Caco-2 (cell line): ENCODE measurements around the gene ADCY9. TPM values are rescaled to one million over a fixed set of nuclear protein-coding genes. Genes with fewer than 3 reads are reported as not detected.

Experiments
- BruUV-seq: library from RNA; stranded (reverse); fragments of 400-500 nt; replicated peaks from 2 replicates; lab custom pipeline; 2021; lab: Mats Ljungman, UMichigan
- CTCF ChIA-PET: fragments of 300-600 bp; sonication (Branson Sonifier 250); formaldehyde crosslinking; loops from one replicate; lab custom pipeline; 2022; ENCODE audit warnings: antibody characterized with exemption; lab: Charles Lee
- POLR2A ChIA-PET: fragments of 300-600 bp; sonication (Branson Sonifier 250); formaldehyde crosslinking; loops from one replicate; lab custom pipeline; 2022; ENCODE audit warnings: antibody characterized with exemption; lab: Charles Lee
- DNase-seq, 2 experiments: peaks; one replicate each; pipeline versions ENCODE4 v3.0.0 to v3.0.0-alpha.2; 2020 to 2022
- H3K27me3 ChIP-seq: replicated peaks from 2 replicates; pipeline ENCODE4 v1.6.0; 2011; ENCODE audit warnings: low read length; ENCODE audit not compliant: control insufficient read depth, insufficient read depth
- H3K36me3 ChIP-seq: 2 replicates; pipeline ENCODE4 v1.5.1; 2011; ENCODE audit warnings: low read length; ENCODE audit not compliant: control insufficient read depth, insufficient read depth
- H3K4me1 ChIP-seq: fragments of 250-450 bp; sonication (Bioruptor Pico); 2 replicates; pipeline ENCODE4 v1.5.1; 2020; ENCODE audit warnings: mild to moderate bottlenecking
- H3K4me3 ChIP-seq: 2 replicates; pipeline ENCODE4 v1.5.1; 2011; ENCODE audit warnings: low read depth, mild to moderate bottlenecking, control low read depth, low read length
- H3K9me3 ChIP-seq: fragments of 250-450 bp; sonication (Bioruptor Pico); 2 replicates; pipeline ENCODE4 v1.5.1; 2020; ENCODE audit warnings: mild to moderate bottlenecking, moderate library complexity
- H3K27ac Mint-ChIP-seq: one replicate; pipeline ENCODE4 v1.8.0; 2022; ENCODE audit warnings: mixed read lengths; ENCODE audit not compliant: unreplicated experiment
- H3K27me3 Mint-ChIP-seq: one replicate; pipeline ENCODE4 v1.8.0; 2022; ENCODE audit warnings: mixed read lengths; ENCODE audit not compliant: insufficient read depth, unreplicated experiment
- H3K36me3 Mint-ChIP-seq: one replicate; pipeline ENCODE4 v1.8.0; 2022; ENCODE audit warnings: mild to moderate bottlenecking, mixed read lengths; ENCODE audit not compliant: insufficient read depth, unreplicated experiment
- H3K4me1 Mint-ChIP-seq: one replicate; pipeline ENCODE4 v1.8.0; 2022; ENCODE audit warnings: low read depth, mixed read lengths; ENCODE audit not compliant: unreplicated experiment
- H3K4me3 Mint-ChIP-seq: one replicate; pipeline ENCODE4 v1.8.0; 2022; ENCODE audit warnings: mild to moderate bottlenecking, moderate library complexity, mixed read lengths; ENCODE audit not compliant: unreplicated experiment
- H3K9me3 Mint-ChIP-seq: one replicate; pipeline ENCODE4 v1.8.0; 2022; ENCODE audit warnings: mixed read lengths; ENCODE audit not compliant: unreplicated experiment
- intact Hi-C: fragments of 100-400 bp; cut with micrococcal nuclease; formaldehyde crosslinking; loops from one replicate; pipeline ENCODE4 v1.10.0; 2022; ENCODE audit not compliant: unreplicated experiment
- total RNA-seq: library from RNA; stranded (reverse); gene quantifications from 2 replicates; pipeline ENCODE4 v1.2.3, GENCODE V29; 2022
- TF ChIP-seq, protein P1 (sequence below), 2 experiments: fragments of 200-600 bp in 1 of 2; IDR thresholded peaks; 1 replicate in 1 of 2; 2 replicates in 1 of 2; pipeline versions ENCODE4 v1.5.1 to v1.8.0; 2011 to 2022; ENCODE audit warnings: antibody characterized with exemption in 1 of 2, control low read depth in 1 of 2, inconsistent platforms in 1 of 2, low read depth in 1 of 2, low read length in 1 of 2, mild to moderate bottlenecking in 1 of 2, moderate library complexity in 1 of 2; ENCODE audit not compliant: insufficient read depth in 1 of 2, severe bottlenecking in 1 of 2, unreplicated experiment in 1 of 2

ADCY9 gene
- total RNA-seq, 1 experiment from 2014 or later, result 11.5 TPM

- Mint-ChIP-seq H3K36me3 (no peaks in the 10 kb centered on the region), H3K9me3 (no peaks in the 10 kb centered on the region), H3K4me3 (no peak overlapping the region), H3K4me1 (peaks cover 7% of the 10 kb centered on the region), H3K27me3 (no peaks in the 10 kb centered on the region), H3K27ac (no peak overlapping the region)
- H3K4me3 ChIP-seq, result no peak overlapping the region
- H3K36me3 ChIP-seq, result no peaks in the 10 kb centered on the region
- TF ChIP-seq, protein P1, sequence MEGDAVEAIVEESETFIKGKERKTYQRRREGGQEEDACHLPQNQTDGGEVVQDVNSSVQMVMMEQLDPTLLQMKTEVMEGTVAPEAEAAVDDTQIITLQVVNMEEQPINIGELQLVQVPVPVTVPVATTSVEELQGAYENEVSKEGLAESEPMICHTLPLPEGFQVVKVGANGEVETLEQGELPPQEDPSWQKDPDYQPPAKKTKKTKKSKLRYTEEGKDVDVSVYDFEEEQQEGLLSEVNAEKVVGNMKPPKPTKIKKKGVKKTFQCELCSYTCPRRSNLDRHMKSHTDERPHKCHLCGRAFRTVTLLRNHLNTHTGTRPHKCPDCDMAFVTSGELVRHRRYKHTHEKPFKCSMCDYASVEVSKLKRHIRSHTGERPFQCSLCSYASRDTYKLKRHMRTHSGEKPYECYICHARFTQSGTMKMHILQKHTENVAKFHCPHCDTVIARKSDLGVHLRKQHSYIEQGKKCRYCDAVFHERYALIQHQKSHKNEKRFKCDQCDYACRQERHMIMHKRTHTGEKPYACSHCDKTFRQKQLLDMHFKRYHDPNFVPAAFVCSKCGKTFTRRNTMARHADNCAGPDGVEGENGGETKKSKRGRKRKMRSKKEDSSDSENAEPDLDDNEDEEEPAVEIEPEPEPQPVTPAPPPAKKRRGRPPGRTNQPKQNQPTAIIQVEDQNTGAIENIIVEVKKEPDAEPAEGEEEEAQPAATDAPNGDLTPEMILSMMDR (IDR thresholded peaks at IDR 0.05; ENCODE audit: insufficient read depth in 1 of 2, low read depth in 1 of 2, low read length in 1 of 2, severe bottlenecking in 1 of 2, unreplicated experiment in 1 of 2), result no peak
- CTCF ChIA-PET, result interaction anchor here (0.6 kb wide), 1 partner anchor 167 kb away, joined by 6 read pairs; no protein-coding TSS in a partner anchor
- H3K9me3 ChIP-seq, result no peaks in the 10 kb centered on the region
- POLR2A ChIA-PET, result interaction anchor here (0.6 kb wide), 1 partner anchor 12 kb away, joined by 4 read pairs; no protein-coding TSS in a partner anchor
- intact Hi-C loops, result no loop called here
- no peak for DNase-seq
- BruUV-seq, result no TSS peak
- peaks cover 5% of the 10 kb centered on the region for H3K4me1 ChIP-seq
- no peaks in the 10 kb centered on the region for H3K27me3 ChIP-seq
These were observed 112.0 kb downstream of the ADCY9 start for GRCh38 chr16:4004206-4004605.

DNA sequence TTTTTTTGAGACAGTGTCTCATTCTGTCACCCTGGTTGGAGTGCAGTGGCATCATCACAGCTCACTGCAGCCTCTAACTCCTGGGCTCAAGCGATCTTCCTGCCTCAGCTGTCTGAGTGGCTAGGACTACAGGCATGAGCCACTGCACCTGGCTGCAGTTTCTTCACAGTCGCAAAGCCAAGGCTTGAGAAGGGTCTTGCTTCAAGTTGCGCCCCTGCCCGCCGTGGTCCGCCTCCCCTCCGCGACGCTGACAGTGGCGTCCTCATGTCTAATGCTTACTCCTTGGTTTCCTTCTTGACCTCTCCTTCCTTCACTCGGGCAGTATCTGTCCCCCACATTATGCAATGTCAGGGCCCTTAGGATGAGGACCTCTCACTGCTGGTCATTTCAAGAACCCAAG is 112.7 kb downstream of the ADCY9 start:
- H3K27ac Mint-ChIP-seq, result no peak overlapping the region
- H3K4me1 Mint-ChIP-seq, result peaks cover 7% of the 10 kb centered on the region
- H3K27me3 ChIP-seq, result no peaks in the 10 kb centered on the region
- TF ChIP-seq, protein P1 (IDR thresholded peaks at IDR 0.05; ENCODE audit: insufficient read depth in 1 of 2, low read depth in 1 of 2, low read length in 1 of 2, severe bottlenecking in 1 of 2, unreplicated experiment in 1 of 2), result no peak
- H3K4me1 ChIP-seq, result peaks cover 5% of the 10 kb centered on the region
- H3K4me3 ChIP-seq, result no peak overlapping the region
- POLR2A ChIA-PET, result no interaction called here
- CTCF ChIA-PET, result no interaction called here
- no peaks in the 10 kb centered on the region for H3K27me3 Mint-ChIP-seq
- no peak for DNase-seq
- intact Hi-C loops, result no loop called here
- no peak overlapping the region for H3K4me3 Mint-ChIP-seq
- BruUV-seq, result no TSS peak
- no peaks in the 10 kb centered on the region for H3K9me3 ChIP-seq
- no peaks in the 10 kb centered on the region for H3K36me3 ChIP-seq
- H3K9me3 Mint-ChIP-seq, result no peaks in the 10 kb centered on the region
- H3K36me3 Mint-ChIP-seq, result no peaks in the 10 kb centered on the region

DNA sequence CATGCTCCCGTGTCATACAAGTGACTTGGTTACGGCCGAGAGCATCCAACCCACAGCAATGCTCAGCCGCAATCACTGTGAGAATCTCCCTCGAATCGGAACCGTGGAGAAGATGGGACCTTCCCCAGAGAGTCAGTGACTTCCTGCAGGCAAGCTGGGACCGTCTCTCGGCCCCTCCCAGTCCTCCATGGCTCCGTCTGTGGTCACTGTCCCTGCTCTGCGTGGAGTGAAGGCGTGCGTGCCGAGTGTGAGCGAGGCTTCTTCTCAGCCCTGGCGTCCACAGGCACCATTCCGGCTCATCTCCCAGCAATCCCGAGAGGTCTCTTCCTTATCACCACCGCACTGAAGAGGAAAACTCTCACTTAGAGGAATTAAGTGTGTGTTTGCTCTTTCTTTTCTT is 113.1 kb downstream of the ADCY9 start:
- H3K27me3 ChIP-seq, result no peaks in the 10 kb centered on the region
- H3K36me3 ChIP-seq, result no peaks in the 10 kb centered on the region
- ChIA-PET CTCF (no interaction called here), POLR2A (no interaction called here)
- DNase-seq, result no peak
- Mint-ChIP-seq H3K9me3 (no peaks in the 10 kb centered on the region), H3K4me1 (peaks cover 7% of the 10 kb centered on the region), H3K27me3 (no peaks in the 10 kb centered on the region), H3K27ac (no peak overlapping the region), H3K36me3 (no peaks in the 10 kb centered on the region), H3K4me3 (no peak overlapping the region)
- H3K9me3 ChIP-seq, result no peaks in the 10 kb centered on the region
- H3K4me3 ChIP-seq, result no peak overlapping the region
- TF ChIP-seq, protein P1 (IDR thresholded peaks at IDR 0.05; ENCODE audit: insufficient read depth in 1 of 2, low read depth in 1 of 2, low read length in 1 of 2, severe bottlenecking in 1 of 2, unreplicated experiment in 1 of 2), result no peak
- peaks cover 5% of the 10 kb centered on the region for H3K4me1 ChIP-seq
- BruUV-seq, result no TSS peak
- intact Hi-C loops, result no loop called here
